Osteocyte (in vitro differentiated cells): ENCODE measurements around the gene ZDBF2. TPM values are rescaled to one million over a fixed set of nuclear protein-coding genes. Genes with fewer than 3 reads are reported as not detected.

Experiments
- DNase-seq: peaks from one replicate; pipeline ENCODE4 v3.0.0; 2021; ENCODE audit warnings: mixed read lengths; ENCODE audit not compliant: unreplicated experiment; ENCODE audit errors: extremely low spot score
- H3K27ac Mint-ChIP-seq: one replicate; pipeline ENCODE4 v1.8.0; 2021; ENCODE audit warnings: mild to moderate bottlenecking, mixed read lengths; ENCODE audit not compliant: unreplicated experiment
- H3K27me3 Mint-ChIP-seq: one replicate; pipeline ENCODE4 v1.8.0; 2021; ENCODE audit warnings: mixed read lengths; ENCODE audit not compliant: unreplicated experiment
- H3K36me3 Mint-ChIP-seq: one replicate; pipeline ENCODE4 v1.8.0; 2021; ENCODE audit warnings: mixed read lengths; ENCODE audit not compliant: unreplicated experiment
- H3K4me1 Mint-ChIP-seq: one replicate; pipeline ENCODE4 v1.8.0; 2021; ENCODE audit warnings: mixed read lengths; ENCODE audit not compliant: unreplicated experiment
- H3K4me3 Mint-ChIP-seq: one replicate; pipeline ENCODE4 v1.8.0; 2021; ENCODE audit warnings: mild to moderate bottlenecking, moderate library complexity, mixed read lengths; ENCODE audit not compliant: unreplicated experiment
- H3K9me3 Mint-ChIP-seq: one replicate; pipeline ENCODE4 v1.8.0; 2021; ENCODE audit warnings: mixed read lengths; ENCODE audit not compliant: unreplicated experiment
- total RNA-seq: library from RNA; stranded (reverse); gene quantifications from 2 replicates; pipeline ENCODE4 v1.2.1, GENCODE V29; 2021
- TF ChIP-seq, protein P1 (sequence below): fragments of 200-600 bp; sonication (generic); IDR thresholded peaks from 2 replicates; pipeline ENCODE4 v1.5.0; 2021; ENCODE audit warnings: antibody characterized with exemption, mild to moderate bottlenecking, moderate library complexity

ZDBF2 gene
- total RNA-seq, 1 donor from 2014 or later, result 28.8 TPM

DNA sequence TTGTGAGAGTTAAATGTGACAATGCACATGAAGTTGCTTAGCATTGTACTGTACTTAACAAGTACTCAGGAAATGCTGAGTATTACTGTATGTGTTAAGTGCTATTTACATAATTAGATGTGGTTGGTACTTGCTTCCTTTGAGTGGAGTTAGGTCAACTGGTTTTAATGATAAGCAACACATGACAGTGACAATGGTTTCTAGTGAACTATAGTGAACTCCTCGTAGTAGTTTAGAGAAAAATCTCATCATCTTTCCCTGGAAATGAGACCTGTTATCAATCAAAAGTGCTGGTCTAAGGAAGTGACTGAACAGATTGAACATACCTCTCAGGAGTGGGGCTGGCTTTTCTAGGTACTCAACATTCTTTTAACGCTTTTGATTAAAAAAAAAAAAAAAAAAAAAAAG, 29.2 kb upstream of the ZDBF2 start:
- H3K4me3 Mint-ChIP-seq, result no peak overlapping the region
- H3K9me3 Mint-ChIP-seq, result no peaks in the 10 kb centered on the region
- H3K27me3 Mint-ChIP-seq, result peaks cover 10% of the 10 kb centered on the region
- TF ChIP-seq, protein P1, sequence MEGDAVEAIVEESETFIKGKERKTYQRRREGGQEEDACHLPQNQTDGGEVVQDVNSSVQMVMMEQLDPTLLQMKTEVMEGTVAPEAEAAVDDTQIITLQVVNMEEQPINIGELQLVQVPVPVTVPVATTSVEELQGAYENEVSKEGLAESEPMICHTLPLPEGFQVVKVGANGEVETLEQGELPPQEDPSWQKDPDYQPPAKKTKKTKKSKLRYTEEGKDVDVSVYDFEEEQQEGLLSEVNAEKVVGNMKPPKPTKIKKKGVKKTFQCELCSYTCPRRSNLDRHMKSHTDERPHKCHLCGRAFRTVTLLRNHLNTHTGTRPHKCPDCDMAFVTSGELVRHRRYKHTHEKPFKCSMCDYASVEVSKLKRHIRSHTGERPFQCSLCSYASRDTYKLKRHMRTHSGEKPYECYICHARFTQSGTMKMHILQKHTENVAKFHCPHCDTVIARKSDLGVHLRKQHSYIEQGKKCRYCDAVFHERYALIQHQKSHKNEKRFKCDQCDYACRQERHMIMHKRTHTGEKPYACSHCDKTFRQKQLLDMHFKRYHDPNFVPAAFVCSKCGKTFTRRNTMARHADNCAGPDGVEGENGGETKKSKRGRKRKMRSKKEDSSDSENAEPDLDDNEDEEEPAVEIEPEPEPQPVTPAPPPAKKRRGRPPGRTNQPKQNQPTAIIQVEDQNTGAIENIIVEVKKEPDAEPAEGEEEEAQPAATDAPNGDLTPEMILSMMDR, result no peak
- no peak overlapping the region for H3K27ac Mint-ChIP-seq
- H3K36me3 Mint-ChIP-seq, result no peaks in the 10 kb centered on the region
- H3K4me1 Mint-ChIP-seq, result no peaks in the 10 kb centered on the region
- DNase-seq, result no peak

DNA sequence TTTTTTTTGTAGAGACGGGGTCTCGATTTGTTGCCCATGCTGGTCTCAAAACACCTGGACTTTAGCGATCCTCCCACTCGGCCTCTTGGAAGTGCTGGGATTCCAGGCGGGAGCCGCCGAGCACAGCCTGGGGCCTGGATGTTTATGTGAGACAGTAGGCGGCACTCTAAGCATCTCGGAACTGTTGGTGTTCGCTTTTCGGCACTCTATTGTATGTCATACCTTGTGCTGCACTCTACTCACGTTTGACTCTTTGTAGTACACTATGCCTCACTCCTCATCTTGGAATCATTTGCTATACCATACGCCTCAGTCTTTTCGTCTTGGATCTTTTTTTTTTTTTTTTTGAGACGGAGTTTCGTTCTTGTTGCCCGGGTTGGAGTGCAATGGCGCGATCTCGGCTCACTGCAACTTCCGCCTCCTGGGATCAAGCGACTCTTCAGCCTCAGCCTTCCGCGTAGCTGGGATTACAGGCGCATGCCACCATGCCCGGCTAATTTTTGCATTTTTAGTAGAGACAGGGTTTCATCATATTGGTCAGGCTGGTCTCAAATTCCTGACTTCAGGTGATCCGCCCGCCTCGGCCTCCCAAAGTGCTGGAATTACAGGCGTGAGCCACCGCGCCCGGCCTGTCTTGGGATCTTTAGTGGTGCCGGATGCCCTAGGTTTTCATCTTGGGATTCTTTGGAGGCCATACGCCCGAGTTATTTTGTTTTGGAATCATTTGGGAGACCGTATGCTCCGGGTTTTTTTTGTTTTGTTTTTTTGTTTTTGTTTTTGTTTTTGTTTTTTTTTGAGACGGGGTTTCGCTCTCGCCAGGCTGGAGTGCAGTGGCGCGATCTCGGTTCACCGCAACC, 24.2 kb upstream of the ZDBF2 start:
- TF ChIP-seq, protein P1, result no peak
- H3K9me3 Mint-ChIP-seq, result peaks cover 5% of the 10 kb centered on the region
- no peak for DNase-seq
- H3K4me3 Mint-ChIP-seq, result no peak overlapping the region
- peaks cover 8% of the 10 kb centered on the region for H3K27me3 Mint-ChIP-seq
- H3K36me3 Mint-ChIP-seq, result no peaks in the 10 kb centered on the region
- no peaks in the 10 kb centered on the region for H3K4me1 Mint-ChIP-seq
- no peak overlapping the region for H3K27ac Mint-ChIP-seq

DNA sequence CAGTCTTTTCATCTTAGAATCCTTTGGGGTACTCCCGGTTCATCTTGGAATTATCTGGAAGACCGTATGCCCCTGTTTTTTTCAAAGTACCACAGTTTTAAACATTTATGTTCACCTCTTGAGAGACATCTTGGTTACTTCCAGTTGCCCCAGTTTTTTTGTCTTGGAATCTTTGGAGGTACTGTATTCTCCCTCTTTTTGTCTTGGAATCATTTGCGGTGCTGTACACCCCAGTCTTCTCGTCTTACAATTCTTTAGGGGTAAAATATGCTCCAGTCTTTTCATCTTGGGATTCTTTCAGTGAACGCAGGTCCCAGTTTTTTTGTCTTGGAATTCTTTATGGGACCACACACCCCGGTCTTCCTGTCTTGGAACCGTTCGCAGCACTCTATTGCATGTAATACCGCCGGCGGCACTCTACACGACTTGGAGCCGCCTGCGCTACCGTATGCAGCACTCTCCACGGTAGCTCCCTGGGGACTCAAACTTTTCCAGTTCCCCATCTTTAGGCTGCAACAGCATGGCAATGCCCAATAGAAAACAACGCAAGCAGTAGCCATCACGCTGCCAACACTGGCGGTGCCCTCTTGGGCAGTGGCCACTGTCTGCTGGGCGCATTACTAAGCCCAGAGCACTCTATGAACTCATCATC, 21.2 kb upstream of the ZDBF2 start:
- H3K27ac Mint-ChIP-seq, result no peak overlapping the region
- DNase-seq, result no peak
- no peaks in the 10 kb centered on the region for H3K4me1 Mint-ChIP-seq
- no peaks in the 10 kb centered on the region for H3K36me3 Mint-ChIP-seq
- H3K9me3 Mint-ChIP-seq, result peaks cover 5% of the 10 kb centered on the region
- no peak overlapping the region for H3K4me3 Mint-ChIP-seq
- H3K27me3 Mint-ChIP-seq, result peaks cover 8% of the 10 kb centered on the region
- TF ChIP-seq, protein P1, result no peak

DNA sequence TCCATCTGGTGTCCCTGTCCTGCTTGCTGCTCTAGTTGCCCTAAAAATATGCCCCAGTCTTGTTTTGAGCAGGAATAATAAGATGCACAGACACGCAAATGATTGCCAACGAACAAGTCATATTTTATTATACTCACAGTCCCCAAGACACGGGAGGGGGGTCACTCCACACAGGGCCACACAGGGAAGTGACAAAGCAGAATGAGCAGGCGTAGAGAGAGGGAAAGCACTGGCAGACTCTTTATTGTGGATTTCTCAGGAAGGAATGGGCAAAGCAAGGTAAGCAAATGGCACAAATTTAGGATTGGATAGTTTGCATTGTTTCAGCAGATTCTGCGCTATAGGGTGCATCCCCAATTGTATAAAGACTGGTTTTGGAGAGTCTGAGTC, 20.7 kb upstream of the ZDBF2 start:
- Mint-ChIP-seq H3K4me3 (no peak overlapping the region), H3K27me3 (peaks cover 8% of the 10 kb centered on the region), H3K27ac (no peak overlapping the region), H3K9me3 (peaks cover 5% of the 10 kb centered on the region), H3K36me3 (no peaks in the 10 kb centered on the region), H3K4me1 (no peaks in the 10 kb centered on the region)
- TF ChIP-seq, protein P1, result no peak
- no peak for DNase-seq

DNA sequence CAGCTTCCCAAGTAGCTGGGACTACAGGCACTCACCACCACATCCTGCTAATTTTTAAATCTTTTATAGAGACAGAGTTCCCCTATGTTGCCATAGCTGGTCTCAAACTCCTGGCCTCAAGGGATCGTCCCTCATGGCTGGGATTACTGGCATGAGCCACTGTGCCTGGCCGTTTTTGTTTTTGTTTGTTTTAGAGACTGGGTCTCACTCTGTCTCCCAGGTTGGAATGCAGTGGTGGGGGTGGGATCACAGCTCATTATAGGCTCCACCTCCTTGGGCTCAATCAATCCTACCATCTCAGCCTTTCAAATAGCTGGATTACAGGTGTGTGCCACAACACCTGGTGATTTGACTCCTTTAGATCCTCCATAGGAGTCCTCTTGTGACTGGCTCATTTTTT, 19.5 kb upstream of the ZDBF2 start:
- H3K9me3 Mint-ChIP-seq, result peaks cover 5% of the 10 kb centered on the region
- H3K36me3 Mint-ChIP-seq, result no peaks in the 10 kb centered on the region
- H3K4me3 Mint-ChIP-seq, result no peak overlapping the region
- peaks cover 6% of the 10 kb centered on the region for H3K4me1 Mint-ChIP-seq
- H3K27me3 Mint-ChIP-seq, result peaks cover 5% of the 10 kb centered on the region
- DNase-seq, result no peak
- no peak overlapping the region for H3K27ac Mint-ChIP-seq
- TF ChIP-seq, protein P1, result no peak
